NOMO-1 treated with DMSO at 0.1 percent for 48 hours (cell line): ENCODE measurements around the gene RAB3GAP1.

Source experiments
- DNase-seq: peaks from one replicate; lab custom pipeline; 2025; ENCODE audit not compliant: unreplicated experiment; lab: John Stamatoyannopoulos, UW

The RAB3GAP1 gene

GRCh38 chr2:135162377-135162776, 110.3 kb downstream of the RAB3GAP1 start:
- no peak for DNase-seq

DNA sequence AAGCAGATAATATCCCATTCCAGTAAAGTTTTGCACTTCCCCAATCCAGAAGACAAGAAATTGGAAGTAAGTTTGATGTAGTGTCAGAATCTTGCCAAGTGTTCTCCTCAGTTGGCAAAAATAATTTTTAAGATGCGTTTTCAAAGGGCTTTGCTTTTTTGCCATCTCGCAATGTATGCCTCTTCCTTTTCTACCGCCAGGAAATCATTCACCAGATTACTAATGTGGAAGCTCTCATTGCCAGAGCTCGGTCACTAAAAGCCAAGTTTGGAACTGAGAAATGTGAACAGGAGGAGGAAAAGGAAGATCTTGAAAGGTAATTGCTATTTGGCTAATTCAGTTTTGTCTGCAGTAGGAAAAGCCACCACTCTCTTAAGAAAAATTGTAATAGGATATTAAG, 110.7 kb downstream of the RAB3GAP1 start:
- DNase-seq, result no peak

DNA sequence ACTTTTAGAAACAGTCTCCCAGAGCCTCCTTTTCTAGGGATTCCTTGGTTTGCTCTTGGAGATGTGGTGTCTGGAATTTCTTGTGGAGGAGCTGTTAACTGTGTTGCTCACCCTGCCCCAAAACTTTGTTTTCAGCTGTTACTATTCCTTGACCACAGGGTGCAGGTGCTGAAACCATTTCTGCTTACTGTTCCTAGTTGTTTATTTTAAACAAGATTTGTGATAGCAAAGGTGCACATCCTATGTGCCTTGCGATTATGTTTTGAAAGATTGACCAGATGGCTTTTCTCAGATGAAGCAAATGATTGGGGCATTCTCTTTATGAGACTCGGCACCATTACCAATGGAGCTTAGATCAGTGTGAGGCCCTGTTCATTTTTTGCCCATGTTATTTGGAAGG, 111.2 kb downstream of the RAB3GAP1 start:
- DNase-seq, result no peak

DNA sequence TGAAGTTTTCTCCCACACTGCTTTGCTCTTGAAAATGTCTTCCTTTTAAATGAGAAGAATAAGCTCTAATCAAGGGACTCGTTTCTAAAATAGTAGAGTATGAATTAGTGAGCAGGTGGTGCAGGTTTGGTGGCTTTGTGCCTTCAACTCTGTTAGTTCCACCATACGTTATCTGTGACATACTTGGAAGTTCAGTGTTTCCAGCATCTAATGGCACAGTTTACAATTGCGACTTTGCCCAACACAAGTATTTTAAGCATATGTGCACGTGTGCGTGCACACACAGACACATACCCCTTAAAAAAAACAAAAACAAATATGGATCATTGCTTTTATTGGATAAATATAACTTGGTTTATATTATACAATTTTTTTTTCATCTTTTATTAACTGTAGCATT, 111.8 kb downstream of the RAB3GAP1 start:
- no peak for DNase-seq

GRCh38 chr2:135164431-135164830, 112.3 kb downstream of the RAB3GAP1 start:
- DNase-seq, result no peak

DNA sequence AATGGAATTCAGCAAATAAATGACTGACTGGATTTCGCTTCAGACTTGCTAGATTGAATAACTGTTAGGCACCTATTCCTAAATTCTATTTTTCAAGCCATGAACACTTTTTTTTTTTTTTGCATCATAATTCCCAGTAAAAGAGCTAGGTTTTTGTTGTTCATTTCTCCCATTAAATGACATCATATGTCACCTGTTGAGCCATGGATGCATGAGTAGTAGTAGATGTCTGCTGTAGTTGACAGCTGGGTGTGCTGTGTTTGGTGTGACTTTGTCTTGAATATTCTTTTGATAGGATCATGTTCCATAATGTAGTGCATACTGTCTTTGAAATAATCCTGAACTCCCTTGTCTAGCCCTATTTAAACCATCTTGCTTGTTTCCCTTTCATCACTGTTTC, 115.2 kb downstream of the RAB3GAP1 start:
- no peak for DNase-seq

DNA sequence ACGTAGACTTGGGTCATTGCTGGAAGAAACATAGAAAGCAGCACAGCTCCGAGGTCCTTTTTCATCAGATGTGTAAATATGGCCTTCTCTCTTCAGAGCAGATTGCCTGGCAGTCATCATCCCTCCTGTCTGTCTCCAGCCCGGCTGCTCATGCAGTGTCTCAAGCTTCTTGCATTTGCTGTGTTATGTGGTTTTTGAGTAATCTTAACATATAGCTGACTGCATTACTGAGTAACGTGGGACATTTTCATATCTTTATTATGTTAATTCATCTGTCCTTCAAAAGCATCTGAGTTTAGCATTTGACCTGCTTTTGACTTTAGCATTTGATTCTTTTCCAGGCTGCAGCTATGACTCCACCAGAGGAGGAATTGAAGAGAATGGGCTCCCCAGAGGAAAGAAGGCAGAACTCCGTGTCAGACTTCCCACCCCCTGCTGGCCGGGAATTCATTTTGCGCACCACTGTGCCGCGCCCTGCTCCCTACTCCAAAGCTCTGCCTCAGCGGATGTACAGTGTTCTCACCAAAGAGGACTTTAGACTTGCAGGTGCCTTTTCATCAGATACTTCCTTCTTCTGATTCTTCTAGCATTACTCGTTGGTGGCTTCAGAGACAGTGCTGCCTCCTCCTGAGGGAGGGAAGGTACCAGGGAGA, 116.2 kb downstream of the RAB3GAP1 start:
- DNase-seq, result no peak

DNA sequence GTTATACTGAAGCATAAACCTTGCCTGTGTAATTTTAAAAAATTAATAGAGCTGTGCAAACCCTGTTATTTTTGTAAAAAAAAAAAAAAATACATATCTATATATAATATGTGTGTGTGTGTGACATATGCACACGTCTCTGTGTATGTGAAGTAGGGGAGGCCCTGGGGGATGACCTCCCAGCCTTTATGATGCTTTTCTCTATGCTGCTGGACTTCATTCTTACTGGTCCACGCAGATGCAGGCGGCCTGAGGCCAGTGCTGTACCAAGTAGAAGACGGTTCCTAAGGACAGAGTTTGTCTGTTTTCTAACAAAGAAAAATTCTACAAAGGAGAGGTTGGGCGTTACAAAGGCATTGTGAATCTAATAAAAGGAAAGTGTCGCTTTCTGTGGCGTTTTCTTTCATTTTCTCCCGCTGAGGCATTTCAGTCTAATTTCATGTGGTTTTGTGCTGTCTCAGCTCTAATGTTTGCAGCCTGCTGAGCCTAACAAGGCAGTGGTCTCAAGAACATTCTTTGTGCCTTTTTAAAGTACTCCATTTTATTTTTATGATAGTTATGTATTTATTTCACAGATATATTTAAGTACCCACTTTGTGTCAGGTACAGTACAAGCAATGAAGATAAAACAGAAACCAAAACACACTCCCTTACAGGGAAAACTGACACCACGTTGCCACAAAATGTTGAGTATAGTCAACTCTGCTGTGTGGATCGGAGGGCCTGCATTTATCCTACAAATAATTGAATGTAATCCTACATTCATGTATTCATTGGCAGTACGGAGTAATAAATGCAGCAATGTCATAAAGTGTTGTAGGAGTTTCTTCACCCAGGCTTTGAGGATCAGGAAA, 118.0 kb downstream of the RAB3GAP1 start:
- DNase-seq, result no peak

DNA sequence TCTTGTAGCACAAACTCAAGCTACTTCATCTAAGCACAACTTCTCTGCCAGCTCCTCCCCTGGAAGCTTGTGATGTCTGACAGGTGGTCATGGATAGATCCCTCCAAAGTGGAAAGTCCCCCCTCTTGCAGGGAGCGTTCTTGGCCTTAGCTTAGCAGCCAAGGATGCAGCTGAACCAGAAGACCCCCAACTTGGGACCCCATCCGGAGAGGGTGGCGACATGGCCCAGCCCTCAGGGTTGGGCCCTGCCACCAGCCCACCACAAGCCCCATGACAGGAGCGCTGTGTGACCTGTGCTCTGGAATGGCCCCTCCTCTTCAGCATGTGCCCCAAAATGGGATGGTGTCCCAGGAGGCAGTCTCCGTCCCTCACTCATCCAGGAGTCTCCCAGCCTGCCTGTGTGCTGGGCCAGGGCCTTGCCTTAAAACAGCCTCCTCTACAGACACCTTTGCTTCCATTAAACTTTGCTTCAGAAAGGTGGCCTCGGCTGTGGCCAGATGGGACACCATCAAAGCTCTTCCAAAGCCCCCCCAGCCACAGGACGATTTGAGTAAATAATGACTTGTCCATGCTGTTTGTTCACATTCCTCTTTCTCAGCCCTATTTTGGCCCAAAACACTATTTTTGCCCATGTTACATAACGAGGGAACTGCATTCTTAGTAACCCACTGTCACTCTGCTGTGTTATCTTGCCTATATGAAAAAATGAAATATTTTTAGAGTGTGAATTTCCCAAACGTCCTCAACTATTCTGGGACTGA, 122.1 kb downstream of the RAB3GAP1 start:
- DNase-seq, result no peak

DNA sequence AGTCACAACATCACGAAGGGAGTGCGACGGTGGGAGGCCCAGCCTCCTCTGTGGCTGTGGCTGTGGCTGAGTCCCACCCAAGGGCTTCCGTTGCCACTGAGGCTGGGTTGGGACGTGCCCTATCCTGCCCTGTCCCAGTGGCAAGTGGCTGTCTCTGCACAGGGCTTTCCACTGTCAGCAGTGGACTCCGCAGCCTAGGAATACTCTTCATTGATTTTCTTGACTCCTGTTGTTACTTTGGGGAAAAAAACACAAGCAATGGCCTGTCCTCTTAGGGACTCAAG, 122.7 kb downstream of the RAB3GAP1 start:
- DNase-seq, result no peak

- no peak for DNase-seq
Measured at GRCh38 chr2:135175177-135175576, 123.1 kb downstream of the RAB3GAP1 start.

- no peak for DNase-seq
Measured at GRCh38 chr2:135179689-135180088, 127.6 kb downstream of the RAB3GAP1 start.

GRCh38 chr2:135182190-135182589, 130.1 kb downstream of the RAB3GAP1 start:
- DNase-seq, result no peak

DNA sequence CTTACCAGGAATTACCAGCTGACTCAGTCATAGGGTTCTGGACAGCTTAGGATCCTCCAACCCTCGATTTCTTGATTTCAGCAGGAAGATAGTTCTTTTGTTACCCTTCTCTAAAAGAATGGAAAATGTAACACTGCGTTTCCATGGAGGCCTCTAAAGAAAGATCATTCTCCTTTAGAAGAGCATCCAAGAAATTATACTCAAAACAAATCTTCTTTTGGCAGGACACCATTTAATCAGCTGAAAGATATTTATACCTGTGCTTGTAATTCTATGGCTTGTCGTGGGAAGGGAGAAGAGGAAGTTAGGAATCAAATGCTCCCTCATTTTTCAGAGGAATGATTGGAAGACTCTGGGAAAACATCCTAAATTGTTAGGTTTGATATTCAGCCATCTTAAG, 130.5 kb downstream of the RAB3GAP1 start:
- no peak for DNase-seq

- DNase-seq, result no peak
Measured at GRCh38 chr2:135183822-135184221, 131.7 kb downstream of the RAB3GAP1 start.

GRCh38 chr2:135186054-135186453, 134.0 kb downstream of the RAB3GAP1 start:
- DNase-seq, result no peak

DNA sequence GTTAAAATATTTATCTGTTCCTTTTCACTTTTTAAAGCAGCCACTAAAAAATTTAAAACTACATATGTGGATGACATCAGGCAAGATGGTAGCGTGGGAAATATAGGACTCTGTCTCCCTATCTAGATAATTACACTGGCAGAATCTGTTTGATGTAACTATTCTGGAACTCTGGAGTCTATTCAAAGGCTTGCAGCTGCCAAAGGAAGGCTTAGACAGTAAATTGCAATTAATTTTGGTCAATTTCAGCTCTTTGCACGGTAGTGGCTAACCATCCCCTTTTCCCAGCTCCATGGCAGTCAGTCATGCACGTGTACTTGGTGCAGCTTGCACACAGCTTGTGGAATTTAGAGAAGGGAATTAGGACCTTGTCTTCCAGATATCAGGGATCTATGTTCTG, 135.2 kb downstream of the RAB3GAP1 start:
- DNase-seq, result no peak

DNA sequence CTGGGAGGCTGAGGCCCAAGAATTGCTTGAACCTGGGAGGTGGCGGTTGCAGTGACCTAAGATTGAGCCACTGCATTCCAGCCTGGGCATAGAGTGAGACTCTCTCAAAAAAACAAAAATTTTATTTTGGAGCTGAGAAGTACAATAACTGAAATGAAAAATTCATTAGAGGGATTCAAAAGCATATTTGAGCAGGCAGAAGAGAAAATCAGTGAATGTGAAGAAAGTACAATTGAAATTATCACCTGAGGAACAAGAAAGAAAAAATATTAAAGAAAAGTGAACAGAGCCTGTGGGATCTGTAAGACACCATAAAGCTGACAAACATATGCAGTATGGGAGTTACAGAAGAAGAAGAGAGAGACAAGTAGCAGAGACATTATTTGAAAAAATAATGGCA, 137.1 kb downstream of the RAB3GAP1 start:
- DNase-seq, result no peak

DNA sequence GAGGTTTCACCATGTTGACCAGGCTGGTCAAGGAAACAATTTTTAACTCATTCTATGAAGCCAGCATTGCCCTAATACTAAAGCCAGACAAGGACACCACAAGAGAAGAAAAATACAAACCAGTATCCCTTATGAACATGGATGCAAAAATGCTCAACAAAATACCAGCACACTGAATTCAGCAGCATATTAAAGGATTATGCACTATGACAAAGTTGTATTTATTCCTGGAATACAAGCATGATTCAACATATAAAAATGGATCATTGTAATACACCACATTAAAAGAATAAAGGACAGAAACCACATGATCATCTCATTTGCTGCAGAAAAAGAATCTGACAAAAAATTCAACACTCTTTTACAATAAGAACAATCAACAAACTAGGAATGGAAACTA, 138.7 kb downstream of the RAB3GAP1 start:
- DNase-seq, result no peak

GRCh38 chr2:135198481-135198880, 146.4 kb downstream of the RAB3GAP1 start:
- DNase-seq, result no peak

GRCh38 chr2:135202751-135203150, 150.7 kb downstream of the RAB3GAP1 start:
- no peak for DNase-seq

GRCh38 chr2:135203944-135204343, 151.9 kb downstream of the RAB3GAP1 start:
- DNase-seq, result no peak
